GM12878 (cell line): ENCODE data around the gene PARS2.

ENCODE experiments used
- FOXM1 ChIP-seq: IDR thresholded peaks from 2 replicates; pipeline ENCODE4 v1.6.1; 2012; ENCODE audit warnings: low read depth, mild to moderate bottlenecking, inconsistent platforms, low read length, moderate library complexity
- HDAC6 ChIP-seq: fragments of 200-600 bp; sonication (generic); IDR thresholded peaks from one replicate; pipeline ENCODE4 v1.8.0; 2017; ENCODE audit warnings: antibody characterized with exemption; ENCODE audit not compliant: unreplicated experiment
- IRF3 ChIP-seq: fragments of 450-650 bp; IDR thresholded peaks from 2 replicates; pipeline ENCODE4 v1.6.1; 2014; ENCODE audit warnings: mild to moderate bottlenecking
- POLR2A ChIP-seq: IDR thresholded peaks from 2 replicates; pipeline ENCODE4 v1.6.1; 2011; ENCODE audit warnings: low read depth, mild to moderate bottlenecking, low read length
- POLR2AphosphoS2 ChIP-seq: IDR thresholded peaks from 2 replicates; pipeline ENCODE4 v1.6.1; 2011; ENCODE audit warnings: low read depth, mild to moderate bottlenecking, low read length, improper control_type of control experiment, moderate library complexity
- REST ChIP-seq: IDR thresholded peaks from 2 replicates; pipeline ENCODE4 v1.6.1; 2012; ENCODE audit warnings: mild to moderate bottlenecking, low read depth, low read length
- SIX5 ChIP-seq: IDR thresholded peaks from 2 replicates; pipeline ENCODE4 v1.6.1; 2011; ENCODE audit warnings: mild to moderate bottlenecking, low read depth, low read length, moderate library complexity; ENCODE audit not compliant: severe bottlenecking
- SMC3 ChIP-seq: IDR thresholded peaks from 2 replicates; pipeline ENCODE4 v1.6.1; 2011; ENCODE audit warnings: low read length, improper control_type of control experiment, borderline replicate concordance
- SP1 ChIP-seq: IDR thresholded peaks from one replicate; pipeline ENCODE4 v1.6.1; 2011; ENCODE audit warnings: low read depth, low read length
- USF2 ChIP-seq: IDR thresholded peaks from 2 replicates; pipeline ENCODE4 v1.6.1; 2011; ENCODE audit warnings: low read depth, low read length, improper control_type of control experiment, borderline replicate concordance
- YBX1 ChIP-seq: fragments of 450-650 bp; IDR thresholded peaks from 2 replicates; pipeline ENCODE4 v1.6.1; 2016; ENCODE audit warnings: antibody characterized with exemption
- TF ChIP-seq, protein P1 (sequence below), 3 experiments: IDR thresholded peaks in 2 of 3; conservative IDR thresholded peaks in 1 of 3; 2 replicates each; pipeline ENCODE4 v1.5.1; 2011; ENCODE audit warnings: low read depth in 3 of 3, low read length in 3 of 3, mild to moderate bottlenecking in 3 of 3, control low read depth in 2 of 3, moderate library complexity in 2 of 3, inconsistent platforms in 1 of 3, mixed read lengths in 1 of 3; ENCODE audit not compliant: control insufficient read depth in 2 of 3, insufficient read depth in 1 of 3; ENCODE audit errors: extremely low read depth in 1 of 3
- TF ChIP-seq, protein P2 (sequence below): fragments of 450-650 bp; IDR thresholded peaks from 2 replicates; pipeline ENCODE4 v1.6.1; 2016; ENCODE audit warnings: mild to moderate bottlenecking

- TF ChIP-seq HDAC6 (no peak), POLR2A (no peak), FOXM1 (no peak), POLR2AphosphoS2 (no peak), SMC3 (no peak), SP1 (no peak), SIX5 (no peak), USF2 (no peak), REST (no peak), IRF3 (no peak), YBX1 (no peak)
- TF ChIP-seq, protein P1, sequence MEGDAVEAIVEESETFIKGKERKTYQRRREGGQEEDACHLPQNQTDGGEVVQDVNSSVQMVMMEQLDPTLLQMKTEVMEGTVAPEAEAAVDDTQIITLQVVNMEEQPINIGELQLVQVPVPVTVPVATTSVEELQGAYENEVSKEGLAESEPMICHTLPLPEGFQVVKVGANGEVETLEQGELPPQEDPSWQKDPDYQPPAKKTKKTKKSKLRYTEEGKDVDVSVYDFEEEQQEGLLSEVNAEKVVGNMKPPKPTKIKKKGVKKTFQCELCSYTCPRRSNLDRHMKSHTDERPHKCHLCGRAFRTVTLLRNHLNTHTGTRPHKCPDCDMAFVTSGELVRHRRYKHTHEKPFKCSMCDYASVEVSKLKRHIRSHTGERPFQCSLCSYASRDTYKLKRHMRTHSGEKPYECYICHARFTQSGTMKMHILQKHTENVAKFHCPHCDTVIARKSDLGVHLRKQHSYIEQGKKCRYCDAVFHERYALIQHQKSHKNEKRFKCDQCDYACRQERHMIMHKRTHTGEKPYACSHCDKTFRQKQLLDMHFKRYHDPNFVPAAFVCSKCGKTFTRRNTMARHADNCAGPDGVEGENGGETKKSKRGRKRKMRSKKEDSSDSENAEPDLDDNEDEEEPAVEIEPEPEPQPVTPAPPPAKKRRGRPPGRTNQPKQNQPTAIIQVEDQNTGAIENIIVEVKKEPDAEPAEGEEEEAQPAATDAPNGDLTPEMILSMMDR (IDR thresholded peaks at IDR 0.05 in 2 of 3, conservative IDR thresholded peaks at IDR 0.05 in 1 of 3; ENCODE audit: control insufficient read depth in 2 of 3, extremely low read depth in 1 of 3, insufficient read depth in 1 of 3, low read depth in 3 of 3, low read length in 3 of 3), result no peak
- TF ChIP-seq, protein P2, sequence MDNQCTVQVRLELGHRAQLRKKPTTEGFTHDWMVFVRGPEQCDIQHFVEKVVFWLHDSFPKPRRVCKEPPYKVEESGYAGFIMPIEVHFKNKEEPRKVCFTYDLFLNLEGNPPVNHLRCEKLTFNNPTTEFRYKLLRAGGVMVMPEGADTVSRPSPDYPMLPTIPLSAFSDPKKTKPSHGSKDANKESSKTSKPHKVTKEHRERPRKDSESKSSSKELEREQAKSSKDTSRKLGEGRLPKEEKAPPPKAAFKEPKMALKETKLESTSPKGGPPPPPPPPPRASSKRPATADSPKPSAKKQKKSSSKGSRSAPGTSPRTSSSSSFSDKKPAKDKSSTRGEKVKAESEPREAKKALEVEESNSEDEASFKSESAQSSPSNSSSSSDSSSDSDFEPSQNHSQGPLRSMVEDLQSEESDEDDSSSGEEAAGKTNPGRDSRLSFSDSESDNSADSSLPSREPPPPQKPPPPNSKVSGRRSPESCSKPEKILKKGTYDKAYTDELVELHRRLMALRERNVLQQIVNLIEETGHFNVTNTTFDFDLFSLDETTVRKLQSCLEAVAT, result no peak
Measured at GRCh38 chr1:54708385-54708784, 55.9 kb downstream of the PARS2 start.
